ENCODE measurements around the gene KLB.
"Not testable (repeated sequence)": the region's sequence is repeated elsewhere in the genome, so short reads cannot be mapped to it uniquely, and the experiment has no call there.

KLB gene

DNA sequence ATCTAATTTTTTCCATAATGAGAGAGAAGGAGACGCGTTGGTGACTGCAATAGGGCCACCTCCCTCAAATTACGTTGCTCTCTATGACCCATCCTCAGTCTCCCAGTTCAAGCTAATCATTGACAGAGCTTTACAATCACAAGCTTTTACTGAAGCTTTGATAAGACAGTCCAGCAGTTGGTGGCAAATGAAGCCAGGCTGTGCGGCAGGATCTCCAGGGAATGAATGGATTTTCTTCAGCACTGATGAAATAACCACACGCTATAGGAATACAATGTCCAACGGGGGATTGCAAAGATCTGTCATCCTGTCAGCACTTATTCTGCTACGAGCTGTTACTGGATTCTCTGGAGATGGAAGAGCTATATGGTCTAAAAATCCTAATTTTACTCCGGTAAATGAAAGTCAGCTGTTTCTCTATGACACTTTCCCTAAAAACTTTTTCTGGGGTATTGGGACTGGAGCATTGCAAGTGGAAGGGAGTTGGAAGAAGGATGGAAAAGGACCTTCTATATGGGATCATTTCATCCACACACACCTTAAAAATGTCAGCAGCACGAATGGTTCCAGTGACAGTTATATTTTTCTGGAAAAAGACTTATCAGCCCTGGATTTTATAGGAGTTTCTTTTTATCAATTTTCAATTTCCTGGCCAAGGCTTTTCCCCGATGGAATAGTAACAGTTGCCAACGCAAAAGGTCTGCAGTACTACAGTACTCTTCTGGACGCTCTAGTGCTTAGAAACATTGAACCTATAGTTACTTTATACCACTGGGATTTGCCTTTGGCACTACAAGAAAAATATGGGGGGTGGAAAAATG lies at the start of gene KLB:
Gene KLB, plus strand, starts transcription at position 168 of the 821 bp plus-strand sequence. Its CDS starts 20 bp downstream, at position 188.
- no peak for DNase-seq (ENCODE audit: low read depth)

DNA sequence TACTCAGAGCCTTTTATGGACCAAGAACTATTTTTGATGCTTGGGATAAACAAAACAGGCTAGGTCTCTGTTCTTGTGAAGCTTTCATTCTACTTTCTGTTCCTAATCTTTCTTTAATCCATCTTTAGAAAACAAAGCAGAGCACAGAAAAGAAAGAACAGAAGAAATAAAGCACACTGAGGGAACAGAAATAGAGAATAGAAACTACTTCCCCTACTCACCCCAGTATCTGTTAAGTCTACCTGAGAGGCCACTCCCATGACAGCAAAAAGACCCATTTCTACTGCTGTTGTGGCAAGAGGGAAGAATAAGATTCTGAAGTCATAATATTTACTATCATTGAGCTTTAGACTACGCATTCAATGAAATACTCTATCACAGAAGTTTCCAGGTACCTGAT lies 49.7 kb upstream of the KLB start:
- no peak for DNase-seq (ENCODE audit: low read depth)

DNA sequence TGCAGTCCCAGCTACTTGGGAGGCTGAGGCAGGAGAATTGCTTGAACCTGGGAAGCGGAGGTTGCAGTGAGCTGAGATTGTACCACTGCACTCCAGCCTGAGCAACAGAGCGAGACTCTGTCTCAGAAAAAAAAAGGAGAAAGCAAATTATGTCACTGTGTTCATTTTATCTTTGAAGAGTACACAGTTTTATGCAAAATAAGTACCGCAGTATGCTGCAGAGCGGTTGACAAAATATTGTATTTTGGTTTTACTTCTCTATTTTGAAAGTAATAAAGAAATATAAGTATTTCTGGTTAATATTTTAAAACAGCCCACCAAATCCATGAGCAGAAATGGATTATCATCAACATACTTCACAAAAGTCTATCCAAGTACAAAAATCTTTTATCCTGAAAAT lies 46.1 kb upstream of the KLB start:
- not testable (repeated sequence) for DNase-seq (ENCODE audit: low read depth)

DNA sequence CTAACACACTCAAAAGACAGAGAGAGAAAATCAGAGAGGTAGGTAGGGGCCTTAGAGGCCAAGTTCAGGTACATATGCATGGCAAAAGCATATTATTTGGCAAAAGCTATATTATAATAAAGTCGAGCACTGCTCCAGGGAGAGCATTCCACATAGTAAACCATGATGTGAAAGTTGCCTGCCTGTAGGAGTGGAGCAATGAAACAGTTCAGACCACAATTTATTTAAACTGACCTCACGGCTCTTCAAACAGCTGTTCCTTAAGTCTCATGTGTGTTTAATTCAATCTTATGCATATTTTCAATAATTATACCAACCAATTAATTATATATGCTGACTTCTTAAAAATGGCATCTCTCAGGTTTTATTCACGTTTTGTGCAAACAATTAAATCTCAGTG lies 43.9 kb upstream of the KLB start:
- DNase-seq (ENCODE audit: low read depth), result no peak

DNA sequence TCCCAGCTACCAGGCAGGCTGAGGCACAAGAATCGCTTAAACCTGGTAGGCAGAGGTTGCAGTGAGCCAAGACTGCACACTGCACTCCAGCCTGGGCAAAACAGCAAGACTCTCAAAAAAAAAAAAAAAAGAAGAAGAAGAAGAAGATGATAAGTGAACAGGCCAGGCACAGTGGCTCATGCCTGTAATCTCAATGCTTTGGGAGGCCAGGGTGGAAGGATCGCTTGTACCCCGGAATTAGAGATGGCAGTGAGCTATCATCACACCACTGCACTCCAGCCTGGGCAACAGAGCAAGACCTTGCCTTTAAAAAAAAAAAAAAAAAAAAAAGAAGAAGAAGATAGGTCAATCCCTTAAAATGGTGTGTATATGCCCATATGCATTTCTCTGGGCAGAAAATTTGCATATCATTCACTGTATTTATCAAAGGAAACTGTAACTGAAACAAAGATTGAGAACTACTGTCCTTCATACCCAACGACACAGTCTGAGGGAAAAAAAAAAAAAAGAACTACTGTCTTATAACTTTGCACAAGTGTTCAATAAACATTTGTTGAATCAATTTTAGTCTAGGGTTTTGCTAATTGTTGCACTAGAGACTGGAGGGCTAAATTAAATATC lies 42.8 kb upstream of the KLB start:
- no peak for DNase-seq (ENCODE audit: low read depth)

DNA sequence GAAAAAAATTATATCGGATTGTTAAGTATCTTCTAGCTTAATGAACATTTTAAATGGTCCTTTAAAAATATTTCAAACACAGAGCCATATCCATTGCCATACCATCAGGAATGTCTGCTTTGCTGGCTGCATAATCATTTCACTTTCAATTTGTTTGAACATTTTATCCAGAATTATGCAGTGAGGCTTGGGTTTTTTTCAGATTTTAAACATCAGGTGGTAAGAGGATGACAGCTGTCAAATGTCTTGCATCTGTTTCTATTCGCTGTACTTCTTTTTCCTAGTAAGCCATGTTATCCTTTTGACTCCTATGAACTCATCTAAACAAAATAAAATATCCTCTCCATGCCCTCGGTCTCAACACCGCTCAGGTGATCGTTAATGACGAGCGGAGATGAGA lies 41.4 kb upstream of the KLB start:
- no peak for DNase-seq (ENCODE audit: low read depth)

DNA sequence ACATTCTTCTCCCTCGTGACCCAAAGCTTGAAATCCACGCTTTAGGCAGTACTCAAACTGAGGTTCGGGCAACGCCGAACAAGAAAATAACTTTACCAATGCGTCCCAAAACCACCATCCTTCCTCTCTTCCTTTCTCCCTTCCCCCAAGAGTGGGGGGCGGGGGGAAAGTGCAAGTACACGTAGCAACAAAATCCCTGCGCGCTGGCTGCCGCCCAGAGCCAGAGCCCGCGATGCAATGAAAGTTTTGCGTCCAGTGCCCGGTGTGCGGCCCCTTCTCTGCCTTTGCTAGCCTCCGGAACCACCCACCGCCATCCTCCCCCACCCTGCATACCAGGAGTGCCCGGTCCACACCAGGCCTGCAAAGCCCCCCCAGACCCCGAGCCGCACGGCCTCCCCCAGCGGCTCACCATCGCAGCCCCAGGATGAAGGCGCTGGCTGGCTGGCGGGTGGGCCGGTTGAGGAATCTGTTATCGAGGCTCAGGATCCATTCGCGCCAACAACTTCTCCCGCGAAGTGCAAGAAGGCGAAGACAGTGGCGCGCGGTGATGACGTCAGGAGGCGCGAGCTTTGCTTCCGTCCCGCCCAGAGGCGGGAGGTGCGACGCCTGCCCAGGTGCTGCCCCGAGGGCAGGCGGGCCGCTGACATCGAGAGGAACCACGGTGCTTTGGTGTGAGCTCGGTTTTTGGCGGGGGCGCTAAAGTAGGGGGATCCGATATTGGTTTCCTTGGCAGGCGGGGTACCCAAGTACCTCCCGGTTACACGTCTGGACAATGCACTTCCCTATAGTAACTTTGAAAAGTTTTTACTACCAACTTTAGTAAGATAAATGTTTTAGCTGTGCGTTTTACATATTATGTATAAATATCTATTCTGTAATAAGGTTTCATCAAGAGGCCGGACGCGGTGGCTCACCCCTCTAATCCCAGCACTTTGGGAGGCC lies 40.6 kb upstream of the KLB start, which contains the start of gene RFC1:
Gene RFC1, minus strand, starts transcription at position 533 of the 942 bp plus-strand sequence. Its CDS starts 121 bp downstream, at position 412.
- DNase-seq (ENCODE audit: low read depth), result peak; percentile 93

DNA sequence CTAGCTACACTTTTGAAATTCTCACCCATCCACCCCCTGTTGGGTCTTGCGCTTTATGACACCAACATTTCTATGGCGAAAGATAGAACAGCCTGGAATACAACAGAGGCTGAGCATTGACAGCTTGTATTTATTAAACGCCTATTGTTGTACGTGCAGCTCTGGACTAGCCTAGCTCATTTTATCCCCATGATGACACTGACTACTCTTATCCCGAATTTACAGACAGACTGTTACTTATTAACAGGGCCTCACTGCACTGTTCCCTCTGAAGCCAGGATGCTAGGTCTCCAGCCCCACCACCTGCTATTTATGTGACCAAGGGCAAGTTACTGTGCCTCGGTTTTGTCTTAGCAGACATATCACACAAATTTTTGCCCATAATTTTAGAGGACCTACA lies 39.6 kb upstream of the KLB start:
- DNase-seq (ENCODE audit: low read depth), result no peak

DNA sequence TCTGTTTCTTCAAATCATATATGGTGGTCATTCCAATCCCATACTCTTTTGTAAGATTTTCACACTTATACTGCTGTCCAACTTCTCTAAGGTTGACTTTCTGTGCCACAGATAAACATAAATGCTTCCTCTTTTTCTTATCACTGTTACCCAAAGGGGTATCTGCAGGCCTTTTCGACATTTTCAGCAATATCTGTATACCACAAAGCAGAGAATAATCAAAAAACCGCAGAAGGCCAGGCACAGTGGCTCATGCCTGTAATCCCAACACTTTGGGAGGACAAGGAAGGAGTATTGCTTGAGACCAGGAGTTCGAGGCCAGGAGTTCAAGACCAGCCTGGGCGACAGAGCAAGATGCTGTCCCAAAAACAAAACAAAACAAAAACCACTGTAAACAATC lies 37.4 kb upstream of the KLB start:
- no peak for DNase-seq (ENCODE audit: low read depth)

DNA sequence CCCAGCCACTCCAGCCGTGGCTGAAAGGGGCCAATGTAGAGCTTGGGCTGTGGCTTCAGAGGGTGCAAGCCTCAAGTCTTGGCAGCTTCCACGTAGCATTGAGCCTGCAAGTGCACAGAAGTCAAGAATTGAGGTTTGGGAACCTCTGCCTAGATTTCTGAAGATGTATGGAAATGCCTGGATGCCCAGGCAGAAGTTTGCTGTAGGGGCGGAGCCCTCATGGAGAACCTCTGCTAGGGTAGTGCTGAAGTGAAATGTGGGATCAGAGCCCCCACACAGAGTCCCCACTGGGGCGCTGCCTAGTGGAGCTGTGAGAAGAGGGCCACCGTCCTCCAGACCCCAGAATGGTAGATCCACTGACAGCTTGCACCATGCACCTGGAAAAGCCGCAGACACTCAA lies 35.5 kb upstream of the KLB start:
- not testable (repeated sequence) for DNase-seq (ENCODE audit: low read depth)

DNA sequence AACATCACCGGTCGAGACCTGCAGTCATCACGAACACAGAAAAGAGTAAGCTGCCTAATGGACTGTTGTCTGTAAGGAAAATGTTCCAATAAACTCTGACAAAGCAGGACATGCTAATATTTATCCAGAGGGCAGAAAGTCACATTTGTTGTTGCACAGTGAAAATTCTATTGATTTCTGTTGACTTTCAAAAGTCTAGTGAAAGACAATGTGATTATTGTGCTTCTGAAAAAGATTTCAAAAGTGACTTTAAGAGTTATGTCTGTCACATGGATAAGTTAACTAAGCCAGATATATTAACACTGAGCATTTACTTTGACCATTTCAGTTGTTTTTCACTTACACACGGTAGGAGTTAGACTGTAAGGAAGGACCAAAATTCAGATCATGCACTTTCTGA lies 31.3 kb upstream of the KLB start:
- no peak for DNase-seq (ENCODE audit: low read depth)

DNA sequence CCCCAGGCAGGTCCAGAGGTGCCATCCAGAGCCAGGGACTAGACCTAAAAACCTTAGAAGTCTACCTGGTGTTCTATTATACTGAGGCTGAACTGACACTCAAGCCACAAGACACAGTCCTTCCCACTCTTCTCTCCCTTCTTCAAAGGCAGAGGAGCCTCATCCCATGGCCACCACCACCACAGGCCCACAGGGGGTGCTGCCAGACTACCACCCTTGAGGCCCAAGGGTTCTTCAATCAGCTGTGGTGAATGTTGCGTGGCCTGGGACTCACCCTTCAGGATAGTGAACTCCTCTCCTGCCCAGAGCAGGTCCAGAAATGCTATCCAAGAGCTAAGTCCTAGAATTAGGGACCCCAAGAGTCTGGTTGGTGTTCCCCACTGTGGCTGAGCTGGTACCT lies 23.0 kb upstream of the KLB start:
- DNase-seq (ENCODE audit: low read depth), result no peak

DNA sequence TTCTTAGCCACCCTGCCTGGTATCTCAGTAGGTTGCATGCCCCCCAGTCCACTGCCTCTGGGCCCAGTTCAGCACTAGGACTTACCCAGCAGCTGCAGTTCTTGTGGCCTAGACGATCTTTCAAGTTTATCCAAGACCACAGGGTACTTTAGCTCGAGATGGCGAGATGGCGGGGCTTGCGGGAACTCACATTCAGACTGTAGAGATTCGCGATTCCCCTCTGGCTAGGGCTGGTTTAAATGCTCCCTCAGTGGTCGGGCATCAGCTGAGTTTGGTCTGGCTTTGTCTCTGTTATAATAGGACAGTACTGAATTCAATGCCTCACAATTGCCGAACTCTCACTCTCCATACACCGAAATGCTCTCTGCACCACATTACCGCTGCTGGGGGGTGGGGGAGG lies 22.2 kb upstream of the KLB start:
- no peak for DNase-seq (ENCODE audit: low read depth)

DNA sequence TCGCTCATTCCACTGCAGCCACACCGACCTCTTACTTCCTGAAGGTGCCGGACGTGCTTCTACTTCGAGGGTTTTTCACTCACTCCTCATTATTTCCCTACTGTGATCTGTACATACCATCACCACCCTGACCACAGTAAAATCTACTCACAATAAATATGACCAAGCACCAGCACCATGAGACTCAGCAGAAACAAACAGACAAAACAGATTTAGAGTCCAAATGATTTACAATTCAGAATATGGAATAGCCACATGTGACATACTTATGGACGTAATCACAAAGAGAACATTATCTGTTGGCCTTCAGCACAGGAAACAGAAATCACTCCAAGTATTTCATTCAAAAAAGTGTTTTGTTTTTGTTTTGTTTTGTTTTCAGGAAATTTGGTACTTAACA lies 16.1 kb upstream of the KLB start:
- DNase-seq (ENCODE audit: low read depth), result no peak

DNA sequence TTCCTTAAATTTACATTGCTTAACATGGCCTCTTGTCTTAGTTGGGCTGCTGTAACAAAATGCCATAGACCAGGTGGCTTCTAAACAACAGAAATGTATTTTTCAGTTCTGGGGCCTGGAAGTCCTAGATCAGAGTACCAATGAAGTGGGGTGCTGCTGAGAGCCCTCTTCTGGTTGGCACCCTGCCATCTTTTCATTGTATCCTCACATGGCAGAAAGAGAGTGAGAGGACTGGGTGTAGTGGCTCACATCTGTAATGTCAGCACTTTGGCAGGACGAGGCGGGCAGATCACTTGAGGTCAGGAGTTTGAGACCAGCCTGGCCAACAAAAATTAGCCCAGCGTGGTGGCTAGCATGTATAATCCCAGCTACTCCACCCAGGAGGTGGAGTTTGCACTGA lies 12.0 kb upstream of the KLB start:
- DNase-seq (ENCODE audit: low read depth), result no peak

DNA sequence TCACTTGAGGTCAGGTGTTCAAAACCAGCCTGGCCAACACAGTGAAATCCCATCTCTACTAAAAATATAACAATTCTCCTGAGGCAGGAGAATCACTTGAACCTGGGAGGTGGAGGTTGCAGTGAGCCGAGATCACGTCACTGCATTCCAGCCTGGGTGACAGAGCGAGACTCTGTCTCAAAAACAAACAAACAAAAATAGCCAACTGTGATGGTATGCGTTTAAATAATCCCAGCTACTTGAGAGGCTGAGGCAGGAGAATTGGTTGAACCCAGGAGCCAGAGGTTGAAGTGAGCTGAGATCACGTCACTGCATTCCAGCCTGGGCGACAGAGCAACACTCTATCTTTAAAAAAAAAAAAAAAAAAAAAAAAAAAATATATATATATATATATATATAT lies 5.1 kb upstream of the KLB start:
- not testable (repeated sequence) for DNase-seq (ENCODE audit: low read depth)

DNA sequence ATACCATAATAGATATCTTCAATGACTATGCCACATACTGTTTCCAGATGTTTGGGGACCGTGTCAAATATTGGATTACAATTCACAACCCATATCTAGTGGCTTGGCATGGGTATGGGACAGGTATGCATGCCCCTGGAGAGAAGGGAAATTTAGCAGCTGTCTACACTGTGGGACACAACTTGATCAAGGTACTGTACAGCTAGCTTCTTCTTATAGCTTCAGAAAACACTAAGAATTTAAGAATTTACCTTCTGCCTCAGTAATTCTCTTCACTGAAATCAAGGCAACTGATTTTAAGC lies 805 bp downstream of the KLB start:
- DNase-seq (ENCODE audit: low read depth), result no peak

DNA sequence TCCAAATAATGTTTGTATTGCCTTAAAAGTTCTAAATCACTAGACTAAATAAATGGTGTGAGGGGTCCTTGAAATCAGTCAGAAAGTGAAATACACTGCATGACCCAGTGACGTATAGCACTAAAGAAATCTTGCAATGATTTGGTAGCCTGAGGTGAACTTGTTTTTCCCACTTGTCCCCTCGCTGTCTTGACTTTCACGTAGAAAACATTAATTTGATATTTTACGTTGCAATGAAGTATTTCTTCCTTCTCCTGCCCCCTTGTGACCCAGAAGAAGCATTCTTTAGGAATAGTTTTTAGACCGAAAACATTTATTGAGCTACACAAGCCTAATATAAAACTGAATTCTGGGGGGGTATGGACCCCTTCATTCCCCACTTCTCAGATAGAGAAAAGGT lies 3.7 kb downstream of the KLB start:
- DNase-seq (ENCODE audit: low read depth), result no peak

DNA sequence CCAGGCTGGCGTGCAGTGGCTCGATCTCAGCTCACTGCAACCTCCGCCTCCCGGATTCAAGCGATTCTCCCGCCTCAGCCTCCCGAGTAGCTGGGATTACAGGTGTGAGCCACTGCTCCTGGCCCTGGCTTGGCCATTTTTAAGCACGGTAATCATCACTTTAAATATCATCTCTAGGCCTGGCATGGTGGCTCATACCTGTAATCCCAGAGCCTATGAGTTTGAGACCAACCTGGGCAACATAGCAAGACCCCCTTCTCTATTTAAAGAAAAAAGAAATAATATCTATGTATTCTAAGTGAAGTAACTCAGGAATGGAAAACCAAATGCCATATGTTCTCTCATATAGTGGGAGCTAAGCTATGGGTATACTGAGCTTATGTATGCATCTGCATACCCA lies 4.8 kb downstream of the KLB start:
- not testable (repeated sequence) for DNase-seq (ENCODE audit: low read depth)

DNA sequence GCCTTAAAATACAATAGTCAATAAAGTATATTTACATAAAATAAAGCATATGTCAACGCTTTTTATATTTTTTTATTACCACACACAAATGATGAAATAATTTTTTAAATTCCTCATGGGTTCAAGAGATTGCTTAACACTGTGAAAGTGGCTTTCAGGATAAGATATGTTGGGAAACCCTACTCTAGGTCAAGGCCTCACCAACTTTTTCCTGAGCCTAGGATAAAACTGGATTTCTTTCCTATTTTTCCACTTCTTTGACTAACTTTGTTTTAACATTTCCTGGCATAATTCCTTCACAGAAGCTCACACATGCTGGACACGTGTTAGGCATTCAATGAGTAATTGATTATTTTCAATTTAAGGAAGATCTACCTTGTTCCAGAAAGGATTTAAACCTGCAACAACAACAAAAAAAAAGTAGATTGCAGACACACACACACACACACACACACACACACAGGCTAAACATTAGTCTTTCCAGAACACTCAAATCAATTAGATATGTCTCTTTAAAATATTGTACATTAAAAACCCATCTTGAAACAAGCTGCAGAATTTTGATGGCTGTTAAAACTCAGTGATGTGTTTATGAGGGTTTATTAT lies 9.1 kb downstream of the KLB start:
- DNase-seq (ENCODE audit: low read depth), result no peak

DNA sequence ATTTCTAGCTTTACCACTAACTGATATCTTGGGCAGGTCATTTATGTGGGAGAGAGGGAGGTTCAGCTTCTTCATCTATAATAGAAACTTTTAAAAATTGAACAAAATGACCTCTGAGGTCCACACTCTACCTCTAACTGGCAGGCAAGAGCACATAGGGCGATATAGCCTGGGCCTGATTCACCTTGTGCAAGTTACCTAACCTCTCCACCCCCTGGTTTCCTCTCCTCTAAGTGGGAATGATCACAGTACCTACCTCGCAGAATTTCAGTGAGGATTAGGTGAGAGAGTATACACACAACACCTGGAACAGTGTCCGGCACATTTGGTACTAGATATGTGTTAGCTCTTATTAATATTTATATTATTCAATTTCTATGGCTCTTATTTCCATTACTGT lies 15.5 kb downstream of the KLB start:
- DNase-seq (ENCODE audit: low read depth), result no peak

DNA sequence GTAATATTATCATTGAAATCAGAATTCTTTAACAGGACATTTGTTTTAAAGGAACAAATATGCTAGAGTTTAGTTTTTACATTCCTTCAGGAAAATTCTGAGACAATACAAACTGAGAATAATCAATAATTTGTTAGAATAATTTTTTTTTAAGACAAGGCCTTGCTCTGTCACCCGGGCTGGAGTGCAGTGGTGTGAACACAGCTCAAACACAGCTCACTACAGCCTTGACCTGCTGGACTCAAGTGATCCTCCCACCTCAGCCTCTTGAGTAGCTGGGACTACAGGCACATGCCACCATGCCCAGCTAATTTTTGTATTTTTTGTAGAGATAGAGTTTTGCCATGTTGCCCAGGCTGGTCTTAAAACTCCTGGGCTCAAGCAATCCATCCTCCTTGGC lies 18.6 kb downstream of the KLB start:
- DNase-seq (ENCODE audit: low read depth), result not testable (repeated sequence)

Measured in stimulated activated CD8-positive, alpha-beta memory T cell treated with anti-CD3 and anti-CD28 coated beads, Interleukin-12 subunit alpha, Interleukin-12 subunit beta, amount 100 ng/mL, for 1 hour (primary cell).